ENCODE data around the gene CRYBA4. TPM values are rescaled to one million over a fixed set of nuclear protein-coding genes. Genes with fewer than 3 reads are reported as not detected.

CRYBA4 gene
- total RNA-seq, 1 donor: not detected

DNA sequence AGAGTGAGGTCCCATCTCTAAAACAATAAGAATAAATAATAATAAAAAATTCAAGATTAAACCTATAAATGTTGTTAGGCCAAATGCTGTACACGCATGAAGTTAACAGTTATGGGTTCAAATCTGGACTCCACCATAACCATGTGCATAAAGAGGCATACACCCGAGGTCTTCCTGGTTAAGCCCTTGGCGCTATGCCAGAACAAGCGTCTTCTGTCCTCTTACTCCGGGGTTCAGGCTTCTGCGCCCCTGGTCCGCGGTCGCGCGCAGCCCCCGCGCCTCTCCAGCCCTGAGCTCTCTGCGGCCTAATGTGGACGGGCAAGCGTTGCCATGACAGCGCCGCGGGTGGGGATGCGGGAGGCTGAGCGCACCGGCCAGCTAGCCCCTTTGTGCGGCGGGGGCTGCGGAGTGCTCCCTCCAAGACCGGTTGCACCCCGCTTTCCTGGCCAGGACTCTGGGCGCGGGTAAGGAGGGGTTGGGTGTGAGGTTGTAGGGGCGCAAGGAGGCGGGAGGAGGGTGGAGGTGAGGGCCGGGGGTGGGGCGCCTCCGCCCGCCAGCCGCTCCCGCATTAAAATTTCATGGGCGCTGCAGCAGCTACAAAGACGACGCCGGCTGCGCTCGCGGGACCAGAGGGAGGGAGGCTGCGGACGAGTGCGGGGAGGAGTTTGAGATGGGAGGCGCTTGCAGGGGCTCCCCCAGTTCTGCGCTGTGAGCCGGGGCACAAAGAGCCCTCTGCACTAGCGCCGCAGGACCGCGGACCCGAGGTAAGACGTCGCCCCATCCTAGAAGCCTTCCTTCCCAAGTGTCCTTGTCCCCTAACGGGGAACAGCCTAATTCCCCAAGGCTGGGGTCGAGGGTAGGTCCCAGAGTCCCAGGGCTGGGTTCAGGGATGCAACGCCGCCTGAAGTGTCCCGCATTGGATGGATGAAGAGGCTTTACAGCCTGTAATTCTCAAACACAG lies 35.4 kb downstream of the CRYBA4 start, which contains the start of gene MIAT:
Gene MIAT, plus strand, starts transcription at position 698 of the 961 bp plus-strand sequence.
- peak within 1 kb of the TSS; percentile 53 for H3K4me3 ChIP-seq (ENCODE audit: insufficient read depth, low read length)
- H3K4me1 ChIP-seq (ENCODE audit: insufficient read depth, low read length): peaks cover 19% of the 10 kb centered on the region
- DNase-seq (ENCODE audit: insufficient read length, low spot score, missing footprints): peak; percentile 82
- no peaks in the 10 kb centered on the region for H3K9me3 ChIP-seq (ENCODE audit: low read depth, low read length)
- TF ChIP-seq, protein P1, sequence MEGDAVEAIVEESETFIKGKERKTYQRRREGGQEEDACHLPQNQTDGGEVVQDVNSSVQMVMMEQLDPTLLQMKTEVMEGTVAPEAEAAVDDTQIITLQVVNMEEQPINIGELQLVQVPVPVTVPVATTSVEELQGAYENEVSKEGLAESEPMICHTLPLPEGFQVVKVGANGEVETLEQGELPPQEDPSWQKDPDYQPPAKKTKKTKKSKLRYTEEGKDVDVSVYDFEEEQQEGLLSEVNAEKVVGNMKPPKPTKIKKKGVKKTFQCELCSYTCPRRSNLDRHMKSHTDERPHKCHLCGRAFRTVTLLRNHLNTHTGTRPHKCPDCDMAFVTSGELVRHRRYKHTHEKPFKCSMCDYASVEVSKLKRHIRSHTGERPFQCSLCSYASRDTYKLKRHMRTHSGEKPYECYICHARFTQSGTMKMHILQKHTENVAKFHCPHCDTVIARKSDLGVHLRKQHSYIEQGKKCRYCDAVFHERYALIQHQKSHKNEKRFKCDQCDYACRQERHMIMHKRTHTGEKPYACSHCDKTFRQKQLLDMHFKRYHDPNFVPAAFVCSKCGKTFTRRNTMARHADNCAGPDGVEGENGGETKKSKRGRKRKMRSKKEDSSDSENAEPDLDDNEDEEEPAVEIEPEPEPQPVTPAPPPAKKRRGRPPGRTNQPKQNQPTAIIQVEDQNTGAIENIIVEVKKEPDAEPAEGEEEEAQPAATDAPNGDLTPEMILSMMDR (IDR thresholded peaks at IDR 0.05; ENCODE audit: extremely low read depth, low read depth, low read length): no peak
- H3K79me2 ChIP-seq (ENCODE audit: insufficient read depth, low read length): no peaks in the 10 kb centered on the region
- no peaks in the 10 kb centered on the region for H3K36me3 ChIP-seq (ENCODE audit: insufficient read depth, low read length)
- H4K20me1 ChIP-seq (ENCODE audit: insufficient read depth, low read length): no peaks in the 10 kb centered on the region
- peak within 1 kb of the TSS; percentile 46 for H2AFZ ChIP-seq (ENCODE audit: low read length)
- H3K27ac ChIP-seq (ENCODE audit: low read depth, low read length): no peak within 1 kb of the TSS
- H3K27me3 ChIP-seq (ENCODE audit: insufficient read depth, low read length): peaks cover 49% of the 10 kb centered on the region
- H3K4me2 ChIP-seq (ENCODE audit: insufficient read depth, low read length): peak within 1 kb of the TSS; percentile 71

DNA sequence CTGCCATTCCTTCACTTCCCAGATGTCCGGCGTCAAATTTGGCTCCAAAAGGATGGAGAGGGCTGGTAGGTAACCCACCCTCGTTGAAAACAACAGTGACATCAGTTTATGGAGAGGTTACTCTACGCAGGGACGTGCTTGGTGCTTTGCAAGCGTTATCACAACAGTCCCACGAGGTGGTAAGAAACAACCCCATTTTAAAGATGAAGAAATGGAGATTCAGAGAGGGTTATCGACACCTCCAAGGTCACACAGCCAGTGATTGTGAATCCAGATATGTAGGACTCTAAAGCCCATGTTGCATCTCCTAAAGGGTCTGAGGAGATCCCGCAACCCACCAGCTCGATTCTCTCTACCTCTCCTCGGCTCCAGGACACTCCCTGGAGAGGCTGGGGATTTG lies 36.4 kb downstream of the CRYBA4 start:
- Histone ChIP-seq H3K4me2 (ENCODE audit: insufficient read depth, low read length) (peak overlapping the region; percentile 71), H2AFZ (ENCODE audit: low read length) (no peak overlapping the region)

DNA sequence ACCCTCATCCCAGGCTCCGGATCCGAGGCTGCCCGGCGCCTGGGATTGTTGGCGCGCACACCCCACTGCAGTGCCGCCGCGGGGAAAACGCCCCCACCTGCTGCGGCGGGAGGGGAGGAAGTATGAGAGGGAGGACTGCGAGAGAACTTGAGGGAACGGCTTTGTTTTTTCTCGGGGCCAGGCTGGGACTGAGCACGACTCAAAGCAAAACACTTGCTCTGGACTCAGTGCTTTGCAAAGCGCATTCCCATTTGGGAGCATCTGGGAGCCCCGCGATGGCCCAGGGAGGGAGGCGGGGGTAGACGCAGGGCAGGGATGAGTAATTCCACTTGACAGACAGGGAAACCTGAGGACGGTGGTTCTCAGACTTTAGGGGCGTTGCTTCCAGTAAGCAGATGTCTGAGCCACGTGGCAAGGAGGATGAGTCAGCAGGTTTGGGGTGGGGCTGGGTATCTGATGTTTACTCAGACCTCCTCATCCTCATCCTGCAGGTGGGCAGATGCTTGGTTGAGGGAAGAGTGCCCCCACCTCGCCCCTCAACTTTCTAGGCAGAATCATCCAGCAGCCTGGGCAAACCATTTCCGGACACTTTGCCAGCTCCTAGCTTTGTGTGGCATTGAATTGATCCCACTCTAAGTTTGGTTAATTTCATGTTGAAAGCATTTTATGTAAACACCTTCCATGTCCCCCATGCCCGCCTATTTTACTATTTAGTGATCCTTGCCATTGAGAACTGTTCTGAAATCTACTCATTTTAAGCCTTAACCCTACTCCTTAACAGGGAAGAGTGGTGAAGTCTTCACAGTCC lies 37.1 kb downstream of the CRYBA4 start:
- TF ChIP-seq, protein P1 (IDR thresholded peaks at IDR 0.05; ENCODE audit: extremely low read depth, low read depth, low read length): no peak
- Histone ChIP-seq H3K79me2 (ENCODE audit: insufficient read depth, low read length) (no peaks in the 10 kb centered on the region), H4K20me1 (ENCODE audit: insufficient read depth, low read length) (no peaks in the 10 kb centered on the region), H3K36me3 (ENCODE audit: insufficient read depth, low read length) (no peaks in the 10 kb centered on the region), H3K4me2 (ENCODE audit: insufficient read depth, low read length) (peak overlapping the region; percentile 71), H3K27ac (ENCODE audit: low read depth, low read length) (no peak overlapping the region), H3K4me1 (ENCODE audit: insufficient read depth, low read length) (peaks cover 19% of the 10 kb centered on the region), H3K27me3 (ENCODE audit: insufficient read depth, low read length) (peaks cover 53% of the 10 kb centered on the region), H3K4me3 (ENCODE audit: insufficient read depth, low read length) (peak overlapping the region; percentile 53), H3K9me3 (ENCODE audit: low read depth, low read length) (no peaks in the 10 kb centered on the region), H2AFZ (ENCODE audit: low read length) (peak overlapping the region; percentile 82)
- peak; percentile 96 for DNase-seq (ENCODE audit: insufficient read length, low spot score, missing footprints)

More for the DNA sequence above, 36.4 kb downstream of the CRYBA4 start:
- Histone ChIP-seq H3K27me3 (ENCODE audit: insufficient read depth, low read length) (peaks cover 50% of the 10 kb centered on the region), H3K36me3 (ENCODE audit: insufficient read depth, low read length) (no peaks in the 10 kb centered on the region), H3K4me3 (ENCODE audit: insufficient read depth, low read length) (peak overlapping the region; percentile 53), H3K4me1 (ENCODE audit: insufficient read depth, low read length) (peaks cover 19% of the 10 kb centered on the region), H3K9me3 (ENCODE audit: low read depth, low read length) (no peaks in the 10 kb centered on the region), H3K27ac (ENCODE audit: low read depth, low read length) (no peak overlapping the region), H4K20me1 (ENCODE audit: insufficient read depth, low read length) (no peaks in the 10 kb centered on the region), H3K79me2 (ENCODE audit: insufficient read depth, low read length) (no peaks in the 10 kb centered on the region)
- no peak for DNase-seq (ENCODE audit: insufficient read length, low spot score, missing footprints)
- TF ChIP-seq, protein P1 (IDR thresholded peaks at IDR 0.05; ENCODE audit: extremely low read depth, low read depth, low read length): no peak
